Transverse colon (tissue), 4 donors: ENCODE data around the gene FAN1.

ENCODE experiments used
- POLR2A ChIP-seq: fragments of 450-650 bp; IDR thresholded peaks from one replicate; pipeline ENCODE4 v1.6.1; 2016; ENCODE audit warnings: antibody characterized with exemption, mild to moderate bottlenecking, moderate library complexity
- POLR2AphosphoS5 ChIP-seq, 3 donors: sonication (generic); formaldehyde crosslinking; IDR thresholded peaks; one replicate each; pipeline ENCODE4 v1.6.1; 2016; ENCODE audit warnings: antibody characterized with exemption in 3 of 3
- TF ChIP-seq, protein P1 (sequence below), 5 experiments: fragments of 200-600 bp in 3 of 5; fragments of 450-650 bp in 2 of 5; sonication (generic) in 3 of 5; IDR thresholded peaks; 1 replicate in 2 of 5; 2 replicates in 3 of 5; pipeline ENCODE4 v1.5.1; 2016 to 2017; ENCODE audit warnings: antibody characterized with exemption in 5 of 5, inconsistent platforms in 3 of 5, mild to moderate bottlenecking in 2 of 5, moderate library complexity in 1 of 5

DNA sequence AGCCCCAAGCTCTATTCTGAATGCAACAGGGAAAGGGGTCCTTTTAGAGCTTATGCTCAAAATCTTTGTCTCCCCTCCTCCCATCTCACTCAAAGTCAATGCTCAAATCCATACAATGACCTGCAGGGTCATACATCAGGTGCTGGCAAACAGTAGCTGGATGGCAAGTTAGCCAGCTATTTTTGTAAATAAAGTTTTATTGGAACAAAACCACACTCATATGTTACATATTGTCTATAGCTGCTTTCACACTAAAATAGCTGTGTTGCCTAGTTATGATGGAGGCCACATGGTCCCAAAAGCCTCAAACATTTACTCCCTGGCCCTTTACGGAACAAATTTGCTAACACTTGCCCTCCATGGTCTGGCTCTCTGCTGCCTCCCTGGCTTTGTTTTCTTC, 1.8 kb upstream of the FAN1 start:
- TF ChIP-seq, protein P1, sequence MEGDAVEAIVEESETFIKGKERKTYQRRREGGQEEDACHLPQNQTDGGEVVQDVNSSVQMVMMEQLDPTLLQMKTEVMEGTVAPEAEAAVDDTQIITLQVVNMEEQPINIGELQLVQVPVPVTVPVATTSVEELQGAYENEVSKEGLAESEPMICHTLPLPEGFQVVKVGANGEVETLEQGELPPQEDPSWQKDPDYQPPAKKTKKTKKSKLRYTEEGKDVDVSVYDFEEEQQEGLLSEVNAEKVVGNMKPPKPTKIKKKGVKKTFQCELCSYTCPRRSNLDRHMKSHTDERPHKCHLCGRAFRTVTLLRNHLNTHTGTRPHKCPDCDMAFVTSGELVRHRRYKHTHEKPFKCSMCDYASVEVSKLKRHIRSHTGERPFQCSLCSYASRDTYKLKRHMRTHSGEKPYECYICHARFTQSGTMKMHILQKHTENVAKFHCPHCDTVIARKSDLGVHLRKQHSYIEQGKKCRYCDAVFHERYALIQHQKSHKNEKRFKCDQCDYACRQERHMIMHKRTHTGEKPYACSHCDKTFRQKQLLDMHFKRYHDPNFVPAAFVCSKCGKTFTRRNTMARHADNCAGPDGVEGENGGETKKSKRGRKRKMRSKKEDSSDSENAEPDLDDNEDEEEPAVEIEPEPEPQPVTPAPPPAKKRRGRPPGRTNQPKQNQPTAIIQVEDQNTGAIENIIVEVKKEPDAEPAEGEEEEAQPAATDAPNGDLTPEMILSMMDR (IDR thresholded peaks at IDR 0.05), result no peak
- no peak for TF ChIP-seq POLR2A
- TF ChIP-seq POLR2AphosphoS5 (IDR thresholded peaks at IDR 0.05), result no peak
